NCI-H146 (cell line): ENCODE results near the gene ZFR.
"Not testable (repeated sequence)": the region's sequence is repeated elsewhere in the genome, so short reads cannot be mapped to it uniquely, and the experiment has no call there.

ENCODE experiments used
- DNase-seq: peaks from one replicate; lab custom pipeline; 2025; lab: John Stamatoyannopoulos, UW

ZFR gene

GRCh38 chr5:32406650-32407049 lies 37.9 kb downstream of the ZFR start:
- DNase-seq, result no peak

DNA sequence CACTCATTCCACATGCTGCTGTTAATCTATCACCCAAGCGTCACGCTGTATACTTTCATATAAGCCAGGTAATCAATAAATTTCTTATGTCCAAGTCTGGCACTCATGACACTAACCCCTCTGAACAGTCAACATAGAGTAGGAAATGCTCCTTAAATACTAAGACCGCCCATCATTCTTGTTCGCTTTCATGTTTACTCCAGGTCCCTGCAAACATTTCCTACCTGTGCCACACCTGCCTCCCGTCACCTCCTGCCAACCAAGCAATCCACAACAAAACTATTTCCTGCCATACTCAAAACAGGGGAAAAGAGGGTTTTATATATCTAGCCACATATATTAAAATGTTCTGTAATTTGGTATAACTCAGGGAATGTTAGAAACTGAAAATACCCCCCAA lies 39.0 kb downstream of the ZFR start:
- DNase-seq, result peak; percentile 3

GRCh38 chr5:32403760-32404159 lies 40.8 kb downstream of the ZFR start:
- DNase-seq, result no peak

- no peak for DNase-seq
These were observed 44.1 kb downstream of the ZFR start for GRCh38 chr5:32400401-32400800.

- DNase-seq, result not testable (repeated sequence)
These were observed 45.8 kb downstream of the ZFR start for GRCh38 chr5:32398754-32399153.

DNA sequence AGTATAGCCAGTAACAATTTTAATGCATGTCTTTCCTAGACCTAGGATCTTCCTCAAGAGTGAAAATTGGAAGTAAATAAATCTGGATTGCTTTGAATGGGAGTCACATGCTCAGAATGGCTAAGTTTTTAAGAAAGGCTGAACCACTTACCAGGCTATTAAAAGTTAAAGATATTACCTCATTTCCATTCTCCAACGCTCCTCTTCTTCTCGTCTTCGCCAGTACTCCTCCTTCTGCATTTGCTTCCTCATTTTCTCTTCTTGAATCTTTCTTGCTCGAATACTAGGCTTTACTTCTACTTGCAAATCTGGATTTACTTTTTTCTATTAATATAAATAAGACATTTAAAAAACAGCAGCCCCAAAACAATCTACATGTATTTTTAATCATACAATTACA lies 49.6 kb downstream of the ZFR start:
- DNase-seq, result no peak

GRCh38 chr5:32392039-32392438 lies 52.5 kb downstream of the ZFR start:
- no peak for DNase-seq

- DNase-seq, result no peak
These were observed 53.5 kb downstream of the ZFR start for GRCh38 chr5:32390819-32391591.

GRCh38 chr5:32388432-32389129 lies 56.0 kb downstream of the ZFR start:
- no peak for DNase-seq

DNA sequence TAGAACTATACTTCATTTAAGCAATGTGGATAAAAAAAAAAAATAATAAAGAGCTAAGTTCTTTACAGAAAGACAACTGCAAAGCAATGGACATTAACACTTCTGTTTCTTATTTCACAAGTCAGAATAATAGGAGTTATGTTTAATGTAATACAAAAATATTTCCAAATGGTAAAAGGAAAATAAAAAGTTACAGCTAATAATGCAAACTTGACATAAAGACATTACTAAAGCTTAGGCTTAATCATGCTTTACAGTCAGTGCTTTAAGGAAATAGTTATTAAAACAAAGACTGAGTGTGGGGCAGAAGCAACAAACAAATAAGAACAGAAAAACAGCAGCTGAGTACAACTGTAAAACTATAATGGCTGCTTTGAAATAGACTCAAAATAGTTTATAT lies 56.7 kb downstream of the ZFR start:
- no peak for DNase-seq

GRCh38 chr5:32387211-32387610 lies 57.3 kb downstream of the ZFR start:
- no peak for DNase-seq

DNA sequence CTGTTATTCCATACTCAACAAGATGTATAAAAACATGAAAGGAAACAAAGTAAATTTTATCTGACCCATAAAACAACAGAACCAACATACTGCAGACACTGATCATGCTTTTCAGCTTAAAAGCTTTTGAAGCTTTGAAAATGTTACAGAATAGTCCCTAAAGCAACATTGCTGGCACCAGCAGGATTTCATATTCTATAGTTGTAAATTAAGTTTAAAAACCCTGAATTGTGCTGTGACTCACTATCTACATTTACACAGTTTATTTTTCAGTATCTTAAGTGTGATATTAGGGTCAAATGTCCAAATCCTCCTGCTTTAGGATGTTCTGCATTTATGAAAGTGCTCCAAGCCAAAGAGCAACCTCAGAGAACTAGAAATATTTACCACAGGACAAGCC lies 59.9 kb downstream of the ZFR start:
- DNase-seq, result no peak

GRCh38 chr5:32383586-32383985 lies 61.0 kb downstream of the ZFR start:
- no peak for DNase-seq

DNA sequence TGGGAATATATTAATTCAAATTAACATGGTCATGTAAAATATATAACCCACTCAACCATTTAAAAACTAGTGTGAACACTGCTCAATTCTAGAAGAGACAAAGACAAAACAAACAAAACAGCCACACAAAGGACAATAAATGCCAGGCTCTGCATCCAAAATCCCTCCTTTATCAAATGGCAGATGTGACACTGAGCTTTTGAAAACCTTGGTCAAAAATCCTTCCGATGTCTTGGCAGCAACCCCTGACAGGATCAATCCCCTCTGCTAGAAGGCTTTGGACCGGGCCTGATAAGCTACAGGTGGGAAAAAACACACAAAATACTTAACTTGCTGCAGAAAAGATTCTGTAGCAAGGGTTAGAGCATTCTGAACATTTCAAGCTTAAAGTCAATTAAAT lies 61.5 kb downstream of the ZFR start:
- DNase-seq, result no peak

- no peak for DNase-seq
These were observed 65.1 kb downstream of the ZFR start for GRCh38 chr5:32379421-32379820.

GRCh38 chr5:32378966-32379365 lies 65.6 kb downstream of the ZFR start:
- DNase-seq, result no peak

DNA sequence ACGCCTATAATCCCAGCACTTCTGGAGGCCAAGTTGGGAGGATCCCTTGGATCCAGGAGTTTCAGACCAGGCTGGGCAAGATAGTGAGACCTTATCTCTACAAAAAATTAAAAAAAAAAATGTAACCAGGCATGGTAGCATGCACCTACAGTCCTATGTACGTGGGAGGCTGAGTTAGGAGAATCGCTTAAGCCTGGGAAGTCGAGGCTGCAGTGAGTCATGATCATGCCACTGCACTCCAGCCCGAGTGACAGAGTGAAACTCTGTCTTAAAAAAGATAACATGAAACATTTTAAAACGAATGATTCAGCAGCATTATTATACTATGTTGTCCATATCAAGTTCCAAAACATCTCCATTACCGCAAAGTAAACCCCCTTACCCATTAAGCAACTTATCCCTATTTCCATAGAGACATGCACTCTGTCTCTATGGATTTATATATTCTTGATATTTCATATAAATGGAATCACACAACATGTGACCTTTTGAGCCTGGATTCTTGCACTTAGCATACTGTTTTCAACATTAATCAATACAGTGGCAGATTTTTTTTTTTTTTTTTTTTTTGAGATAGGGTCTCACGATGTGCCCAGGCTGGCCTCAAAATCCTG lies 74.9 kb downstream of the ZFR start:
- DNase-seq, result no peak

GRCh38 chr5:32369032-32369431 lies 75.5 kb downstream of the ZFR start:
- DNase-seq, result no peak

DNA sequence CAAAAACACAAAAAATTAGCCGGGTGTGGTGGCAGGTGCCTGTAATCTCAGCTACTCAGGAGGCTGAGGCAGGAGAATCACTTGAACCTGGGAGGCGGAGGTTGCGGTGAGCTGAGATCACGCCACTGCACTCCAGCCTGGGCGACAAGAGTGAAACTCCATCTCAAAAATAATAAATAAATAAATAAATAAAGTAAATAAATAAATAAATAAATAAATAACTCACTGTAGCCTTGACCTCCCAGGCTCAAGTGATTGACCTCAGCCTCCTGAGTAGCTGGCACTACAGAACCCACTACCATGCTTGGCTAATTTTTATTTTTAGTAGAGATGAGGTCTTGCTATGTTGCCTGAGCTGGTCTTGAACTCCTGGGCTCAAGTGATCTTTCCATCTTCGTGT lies 77.3 kb downstream of the ZFR start:
- not testable (repeated sequence) for DNase-seq

DNA sequence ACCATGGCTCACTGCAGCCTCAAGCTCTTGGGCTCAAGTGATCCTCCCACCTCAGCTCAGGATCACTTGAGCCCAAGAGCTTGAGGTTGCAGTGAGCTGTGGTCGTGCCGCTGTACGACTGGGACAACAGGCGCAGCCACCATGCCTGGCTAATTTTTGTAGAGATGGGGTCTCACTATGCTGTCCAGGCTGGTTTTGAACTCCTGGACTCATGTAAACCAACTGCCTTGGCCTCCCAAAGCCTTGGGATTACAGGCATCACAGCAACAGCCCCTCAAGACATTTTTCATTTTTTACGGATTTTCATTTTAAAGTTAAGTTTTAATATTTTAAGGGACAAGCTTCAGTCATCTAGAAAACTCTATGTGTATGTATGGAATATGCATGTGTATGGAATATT lies 78.9 kb downstream of the ZFR start:
- DNase-seq, result no peak

DNA sequence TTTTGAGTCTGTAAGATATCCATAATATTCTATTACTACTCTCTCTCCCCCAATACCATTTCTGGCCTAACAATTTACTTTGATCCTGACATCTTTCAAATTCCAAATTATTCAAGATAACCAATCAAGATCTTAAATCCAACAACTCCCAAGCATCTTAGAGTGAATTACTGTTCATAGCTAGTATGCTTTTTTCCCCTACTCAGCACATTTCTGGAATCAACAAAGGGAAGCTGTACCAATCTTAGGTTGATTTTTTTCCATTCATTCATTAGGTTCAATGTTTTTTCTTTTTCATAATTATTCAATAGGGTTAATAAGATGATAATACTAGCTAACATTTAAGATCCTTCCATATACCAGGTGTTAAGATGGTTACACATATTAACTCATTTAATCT lies 81.5 kb downstream of the ZFR start:
- no peak for DNase-seq

DNA sequence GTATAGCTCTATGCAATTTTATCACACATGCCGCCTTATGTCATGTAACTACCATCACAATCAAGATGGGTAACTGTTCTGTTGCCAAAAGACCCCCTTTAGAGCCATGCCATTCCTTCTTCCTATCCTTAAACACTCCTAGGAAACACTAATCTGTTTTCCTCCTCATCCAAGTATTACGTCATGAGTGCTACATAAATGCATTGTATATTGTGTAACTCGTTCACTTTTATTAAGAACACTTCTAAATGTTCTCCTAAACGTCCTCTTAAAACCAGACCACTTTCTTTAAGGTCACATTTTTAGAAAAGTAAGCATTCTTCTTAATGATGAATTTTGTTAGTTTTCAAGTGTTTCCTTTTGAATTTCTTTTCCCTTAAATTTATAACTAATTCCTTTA lies 82.0 kb downstream of the ZFR start:
- no peak for DNase-seq

- no peak for DNase-seq
These were observed 83.6 kb downstream of the ZFR start for GRCh38 chr5:32360906-32361305.
